ENCODE measurements around the gene NPAS3. TPM values are rescaled to one million over a fixed set of nuclear protein-coding genes. Genes with fewer than 3 reads are reported as not detected.

The NPAS3 gene
- total and polyA plus RNA-seq, 4 donors = 0.07 to 0.09 (median 0.08) TPM; not detected in 1

DNA sequence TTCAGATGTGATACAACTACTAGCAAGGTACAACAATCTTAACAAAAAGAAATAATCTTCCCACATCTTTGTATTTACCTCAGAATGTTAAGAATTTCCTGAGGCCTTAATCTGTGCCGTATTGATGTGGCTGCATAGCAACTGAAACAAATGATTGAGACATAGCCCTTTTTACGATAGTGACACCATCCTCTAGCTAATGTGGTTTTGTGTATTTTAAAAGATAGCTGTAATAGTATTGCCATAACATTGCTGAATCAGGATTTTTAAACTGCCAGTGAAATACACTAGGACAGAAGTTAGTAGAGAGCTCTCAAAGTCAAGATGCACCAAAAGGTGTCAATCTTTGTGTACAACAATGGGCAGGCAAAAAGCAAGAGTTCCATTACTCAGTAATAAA is 11.9 kb downstream of the NPAS3 start (continued):
- TF ChIP-seq JUND (IDR thresholded peaks at IDR 0.05) (no peak), YY1 (IDR thresholded peaks at IDR 0.05) (no peak), MAX (IDR thresholded peaks at IDR 0.05) (no peak)

DNA sequence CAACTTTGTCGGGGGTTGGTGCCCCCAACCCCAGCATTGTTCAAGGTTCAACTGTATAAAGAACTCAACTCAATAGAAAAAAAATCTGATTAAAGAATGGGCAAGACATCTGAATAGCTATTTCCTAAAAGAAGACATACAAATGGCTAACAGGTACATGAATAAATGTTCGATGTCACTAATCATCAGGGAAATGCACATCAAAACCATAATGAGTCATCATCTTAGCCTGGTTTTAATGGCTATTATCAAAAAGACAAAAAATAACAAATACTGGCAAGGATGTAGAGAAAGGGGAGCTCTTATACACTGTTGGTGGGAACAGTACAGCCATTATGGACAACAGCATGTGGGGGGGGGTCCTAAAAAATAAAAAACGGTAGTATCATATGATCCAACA is 28.7 kb downstream of the NPAS3 start:
- no peak for DNase-seq (ENCODE audit: low spot score)
- WGBS = 72% methylated on average over 3 of the region's 3 CpGs
- Histone ChIP-seq H3K4me1 (ENCODE audit: control insufficient read depth in 4 of 4, insufficient read depth in 4 of 4, low read length in 3 of 4) (no peaks in the 10 kb centered on the region), H3K27me3 (ENCODE audit: control insufficient read depth in 4 of 4, insufficient read depth in 4 of 4, low read length in 3 of 4) (peaks cover 0 to 2% (median 0%) of the 10 kb centered on the region in 4 donors), H3K36me3 (ENCODE audit: control insufficient read depth in 4 of 4, insufficient read depth in 3 of 4, low read depth in 1 of 4, low read length in 3 of 4) (no peaks in the 10 kb centered on the region), H3K4me3 (ENCODE audit: low read depth in 1 of 3, low read length in 3 of 3) (no peak overlapping the region), H3K9ac (ENCODE audit: low read depth in 1 of 2, low read length in 2 of 2) (no peak overlapping the region), H3K27ac (ENCODE audit: low read depth in 1 of 2, low read length in 2 of 2) (no peak overlapping the region), H3K9me3 (ENCODE audit: control insufficient read depth in 4 of 4, low read length in 3 of 4) (peaks cover 0 to 2% (median 0%) of the 10 kb centered on the region in 4 donors)
- TF ChIP-seq EGR1 (IDR thresholded peaks at IDR 0.05; ENCODE audit: low read depth in 2 of 2) (no peak), TAF1 (conservative IDR thresholded peaks at IDR 0.05) (no peak), FOXA2 (IDR thresholded peaks at IDR 0.05) (no peak), REST (IDR thresholded peaks at IDR 0.05) (no peak), NR2F2 (IDR thresholded peaks at IDR 0.05) (no peak), HNF4A (conservative IDR thresholded peaks at IDR 0.05) (no peak), CTCF (IDR thresholded peaks at IDR 0.05; ENCODE audit: low read depth, low read length, missing input control) (no peak), JUND (IDR thresholded peaks at IDR 0.05) (no peak), HNF4G (IDR thresholded peaks at IDR 0.05) (no peak), ATF3 (IDR thresholded peaks at IDR 0.05) (no peak), ZBTB33 (IDR thresholded peaks at IDR 0.05) (no peak), FOXA1 (IDR thresholded peaks at IDR 0.05) (no peak), GABPA (IDR thresholded peaks at IDR 0.05 in 1 of 2, conservative IDR thresholded peaks at IDR 0.05 in 1 of 2) (no peak), RAD21 (IDR thresholded peaks at IDR 0.05) (no peak), SP1 (IDR thresholded peaks at IDR 0.05) (no peak)

Measured in liver (tissue), 9 donors.